Neural crest cell (in vitro differentiated cells): ENCODE measurements around the gene SSH2. TPM values are rescaled to one million over a fixed set of nuclear protein-coding genes. Genes with fewer than 3 reads are reported as not detected.

Experiments
- DNase-seq: peaks from one replicate; pipeline ENCODE4 v3.0.0; 2021; ENCODE audit warnings: low read depth, mixed read lengths, low spot score
- H3K27ac Mint-ChIP-seq: one replicate; pipeline ENCODE4 v1.8.0; 2021; ENCODE audit warnings: mild to moderate bottlenecking, mixed read lengths; ENCODE audit not compliant: unreplicated experiment
- H3K27me3 Mint-ChIP-seq: 2 replicates; pipeline ENCODE4 v1.8.0; 2021; ENCODE audit warnings: low read depth, mild to moderate bottlenecking, mixed read lengths
- H3K36me3 Mint-ChIP-seq: 2 replicates; pipeline ENCODE4 v1.8.0; 2021; ENCODE audit warnings: low read depth, mild to moderate bottlenecking, mixed read lengths
- H3K4me1 Mint-ChIP-seq: 2 replicates; pipeline ENCODE4 v1.8.0; 2021; ENCODE audit warnings: mixed read lengths
- H3K4me3 Mint-ChIP-seq: one replicate; pipeline ENCODE4 v1.8.0; 2021; ENCODE audit warnings: mild to moderate bottlenecking, mixed read lengths
- H3K9me3 Mint-ChIP-seq: 2 replicates; pipeline ENCODE4 v1.8.0; 2021; ENCODE audit warnings: mixed read lengths
- CTCF ChIP-seq: fragments of 200-600 bp; sonication (generic); conservative IDR thresholded peaks from 2 replicates; pipeline ENCODE4 v1.5.0; 2021; ENCODE audit warnings: antibody characterized with exemption, mild to moderate bottlenecking
- total RNA-seq: library from RNA; stranded (reverse); gene quantifications from 2 replicates; pipeline ENCODE4 v1.2.1, GENCODE V29; 2021

Gene SSH2
- total RNA-seq, 1 donor from 2014 or later, result 29.2 TPM

GRCh38 chr17:29592850-29593551 is 337.0 kb downstream of the SSH2 start, which contains the start of gene ANKRD13B:
TSS of gene ANKRD13B (plus strand) at chr17:29593132. CDS start at chr17:29593622, 490 bp downstream.
- DNase-seq, result peak; percentile 56
- TF ChIP-seq CTCF, result no peak
- Mint-ChIP-seq H3K27ac (peak within 1 kb of the TSS; percentile 81), H3K4me1 (peaks cover 53% of the 10 kb centered on the region), H3K9me3 (no peaks in the 10 kb centered on the region), H3K36me3 (no peaks in the 10 kb centered on the region), H3K27me3 (no peaks in the 10 kb centered on the region), H3K4me3 (peak within 1 kb of the TSS; percentile 94)

GRCh38 chr17:29591737-29592608 is 338.1 kb downstream of the SSH2 start:
- Mint-ChIP-seq H3K27ac (peak overlapping the region; percentile 95), H3K9me3 (no peaks in the 10 kb centered on the region), H3K4me3 (peak overlapping the region; percentile 94), H3K36me3 (no peaks in the 10 kb centered on the region), H3K4me1 (peaks cover 53% of the 10 kb centered on the region), H3K27me3 (no peaks in the 10 kb centered on the region)
- peak; percentile 98 for TF ChIP-seq CTCF
- peak; percentile 100 for DNase-seq

GRCh38 chr17:29591146-29591736 is 338.8 kb downstream of the SSH2 start:
- H3K36me3 Mint-ChIP-seq, result no peaks in the 10 kb centered on the region
- no peaks in the 10 kb centered on the region for H3K27me3 Mint-ChIP-seq
- peak; percentile 50 for DNase-seq
- H3K4me1 Mint-ChIP-seq, result peaks cover 53% of the 10 kb centered on the region
- H3K27ac Mint-ChIP-seq, result peak overlapping the region; percentile 95
- no peak for TF ChIP-seq CTCF
- H3K9me3 Mint-ChIP-seq, result no peaks in the 10 kb centered on the region
- H3K4me3 Mint-ChIP-seq, result peak overlapping the region; percentile 94

- peak overlapping the region; percentile 95 for H3K27ac Mint-ChIP-seq
- TF ChIP-seq CTCF, result no peak
- H3K9me3 Mint-ChIP-seq, result no peaks in the 10 kb centered on the region
- peaks cover 56% of the 10 kb centered on the region for H3K4me1 Mint-ChIP-seq
- no peaks in the 10 kb centered on the region for H3K27me3 Mint-ChIP-seq
- peak overlapping the region; percentile 94 for H3K4me3 Mint-ChIP-seq
- no peaks in the 10 kb centered on the region for H3K36me3 Mint-ChIP-seq
- no peak for DNase-seq
These were observed 339.4 kb downstream of the SSH2 start for GRCh38 chr17:29590411-29591145.
